ENCODE results near the gene ABCC11. TPM values are rescaled to one million over a fixed set of nuclear protein-coding genes. Genes with fewer than 3 reads are reported as not detected.

Gene ABCC11
- total and polyA plus RNA-seq, 8 donors: 0.03 to 0.73 TPM; not detected in 6

- Histone ChIP-seq H3K4me3 (no peak overlapping the region), H3K4me1 (no peaks in the 10 kb centered on the region), H3K9me3 (no peaks in the 10 kb centered on the region), H3K36me3 (no peaks in the 10 kb centered on the region), H3K27me3 (no peaks in the 10 kb centered on the region), H3K27ac (no peak overlapping the region)
- TF ChIP-seq POLR2AphosphoS5 (IDR thresholded peaks at IDR 0.05) (no peak), EP300 (IDR thresholded peaks at IDR 0.05) (no peak), POLR2A (IDR thresholded peaks at IDR 0.05) (no peak)
- TF ChIP-seq, protein P1, sequence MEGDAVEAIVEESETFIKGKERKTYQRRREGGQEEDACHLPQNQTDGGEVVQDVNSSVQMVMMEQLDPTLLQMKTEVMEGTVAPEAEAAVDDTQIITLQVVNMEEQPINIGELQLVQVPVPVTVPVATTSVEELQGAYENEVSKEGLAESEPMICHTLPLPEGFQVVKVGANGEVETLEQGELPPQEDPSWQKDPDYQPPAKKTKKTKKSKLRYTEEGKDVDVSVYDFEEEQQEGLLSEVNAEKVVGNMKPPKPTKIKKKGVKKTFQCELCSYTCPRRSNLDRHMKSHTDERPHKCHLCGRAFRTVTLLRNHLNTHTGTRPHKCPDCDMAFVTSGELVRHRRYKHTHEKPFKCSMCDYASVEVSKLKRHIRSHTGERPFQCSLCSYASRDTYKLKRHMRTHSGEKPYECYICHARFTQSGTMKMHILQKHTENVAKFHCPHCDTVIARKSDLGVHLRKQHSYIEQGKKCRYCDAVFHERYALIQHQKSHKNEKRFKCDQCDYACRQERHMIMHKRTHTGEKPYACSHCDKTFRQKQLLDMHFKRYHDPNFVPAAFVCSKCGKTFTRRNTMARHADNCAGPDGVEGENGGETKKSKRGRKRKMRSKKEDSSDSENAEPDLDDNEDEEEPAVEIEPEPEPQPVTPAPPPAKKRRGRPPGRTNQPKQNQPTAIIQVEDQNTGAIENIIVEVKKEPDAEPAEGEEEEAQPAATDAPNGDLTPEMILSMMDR (IDR thresholded peaks at IDR 0.05): no peak
- intact Hi-C loops (cut with DNase I; ENCODE audit: low total_unique reads): no loop called here
- WGBS, 5 donors: 78 to 89% (median 85%) methylated on average over 2 of the region's 2 CpGs
- no peak for DNase-seq
Measured at GRCh38 chr16:48217708-48218107, 29.6 kb downstream of the ABCC11 start.

DNA sequence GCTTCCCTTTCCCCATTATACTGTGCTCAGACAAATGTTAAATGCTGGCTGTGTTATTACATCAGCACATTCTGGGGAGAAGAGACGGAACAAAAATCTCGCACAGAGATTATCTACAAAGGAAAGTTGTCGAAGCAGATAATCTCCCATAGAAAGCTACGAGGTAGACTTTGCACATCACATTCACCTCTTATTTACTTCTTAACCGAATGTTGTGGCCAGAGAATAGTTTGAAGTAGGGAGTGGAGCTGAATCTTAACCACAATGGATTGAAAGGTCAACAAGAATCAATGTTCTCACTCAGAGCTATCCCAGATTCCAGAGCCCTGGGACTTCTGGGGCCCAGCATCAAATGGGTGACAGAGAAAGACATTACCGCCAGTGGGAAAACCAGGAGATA, 31.6 kb downstream of the ABCC11 start:
- H3K9me3 ChIP-seq: no peaks in the 10 kb centered on the region
- no peaks in the 10 kb centered on the region for H3K4me1 ChIP-seq
- H3K36me3 ChIP-seq: no peaks in the 10 kb centered on the region
- WGBS, 5 donors: 56 to 78% (median 67%) methylated on average over 6 of the region's 6 CpGs
- intact Hi-C loops (cut with DNase I; ENCODE audit: low total_unique reads): no loop called here
- no peak overlapping the region for H3K27ac ChIP-seq
- no peak for DNase-seq
- H3K27me3 ChIP-seq: no peaks in the 10 kb centered on the region
- TF ChIP-seq EP300 (IDR thresholded peaks at IDR 0.05) (no peak), POLR2A (IDR thresholded peaks at IDR 0.05) (no peak), POLR2AphosphoS5 (IDR thresholded peaks at IDR 0.05) (no peak)
- TF ChIP-seq, protein P1 (IDR thresholded peaks at IDR 0.05): no peak
- H3K4me3 ChIP-seq: no peak overlapping the region

- no peaks in the 10 kb centered on the region for H3K9me3 ChIP-seq
- no peak overlapping the region for H3K4me3 ChIP-seq
- H3K4me1 ChIP-seq: no peaks in the 10 kb centered on the region
- 53 to 80% (median 73%) methylated on average over 3 of the region's 3 CpGs for WGBS, 5 donors
- intact Hi-C loops (cut with DNase I; ENCODE audit: low total_unique reads): no loop called here
- TF ChIP-seq POLR2A (IDR thresholded peaks at IDR 0.05) (no peak), POLR2AphosphoS5 (IDR thresholded peaks at IDR 0.05) (no peak), EP300 (IDR thresholded peaks at IDR 0.05) (no peak)
- TF ChIP-seq, protein P1 (IDR thresholded peaks at IDR 0.05): no peak
- H3K27me3 ChIP-seq: peaks cover 0 to 17% (median 0%) of the 10 kb centered on the region in 3 donors
- DNase-seq: no peak
- no peak overlapping the region for H3K27ac ChIP-seq
- H3K36me3 ChIP-seq: no peaks in the 10 kb centered on the region
Measured at GRCh38 chr16:48212033-48212432, 35.3 kb downstream of the ABCC11 start.

- Histone ChIP-seq H3K27me3 (peaks cover 0 to 17% (median 0%) of the 10 kb centered on the region in 3 donors), H3K4me1 (no peaks in the 10 kb centered on the region), H3K9me3 (no peaks in the 10 kb centered on the region), H3K27ac (no peak overlapping the region), H3K4me3 (no peak overlapping the region), H3K36me3 (no peaks in the 10 kb centered on the region)
- intact Hi-C loops (cut with DNase I; ENCODE audit: low total_unique reads): no loop called here
- no peak for DNase-seq
- WGBS, 5 donors: 77 to 93% (median 89%) methylated on average over 6 of the region's 6 CpGs
- TF ChIP-seq, protein P1 (IDR thresholded peaks at IDR 0.05): no peak
- no peak for TF ChIP-seq POLR2A (IDR thresholded peaks at IDR 0.05)
- no peak for TF ChIP-seq POLR2AphosphoS5 (IDR thresholded peaks at IDR 0.05)
- TF ChIP-seq EP300 (IDR thresholded peaks at IDR 0.05): no peak
Measured at GRCh38 chr16:48210747-48211146, 36.6 kb downstream of the ABCC11 start.
